Endodermal cell (in vitro differentiated cells): ENCODE data around the gene ORAI3. TPM values are rescaled to one million over a fixed set of nuclear protein-coding genes. Genes with fewer than 3 reads are reported as not detected.

Experiments
- DNase-seq: peaks from one replicate; pipeline ENCODE4 v3.0.0-alpha.2; 2017
- H3K27ac ChIP-seq: 2 replicates; pipeline ENCODE4 v1.5.1; 2013; ENCODE audit warnings: mild to moderate bottlenecking, low read depth, low read length, moderate library complexity
- H3K27me3 ChIP-seq: 2 replicates; pipeline ENCODE4 v1.6.1; 2013; ENCODE audit warnings: mild to moderate bottlenecking, low read length, moderate library complexity; ENCODE audit not compliant: insufficient read depth, control insufficient read depth, poor library complexity, severe bottlenecking
- H3K36me3 ChIP-seq: 2 replicates; pipeline ENCODE4 v1.7.0; 2013; ENCODE audit warnings: mild to moderate bottlenecking, low read length, moderate library complexity; ENCODE audit not compliant: control insufficient read depth, insufficient read depth
- H3K4me1 ChIP-seq: one replicate; pipeline ENCODE4 v1.7.0; 2013; ENCODE audit warnings: low read length; ENCODE audit not compliant: control insufficient read depth, insufficient read depth
- H3K4me3 ChIP-seq: 2 replicates; pipeline ENCODE4 v1.5.1; 2013; ENCODE audit warnings: mild to moderate bottlenecking, low read length, moderate library complexity
- H3K9ac ChIP-seq: 2 replicates; pipeline ENCODE4 v1.6.1; 2013; ENCODE audit warnings: mild to moderate bottlenecking, low read length, moderate library complexity; ENCODE audit not compliant: poor library complexity, severe bottlenecking; ENCODE audit errors: extremely low read depth
- H3K9me3 ChIP-seq: 2 replicates; pipeline ENCODE4 v1.6.1; 2013; ENCODE audit warnings: mild to moderate bottlenecking, low read length, moderate library complexity; ENCODE audit not compliant: control insufficient read depth
- H3K27ac Mint-ChIP-seq: 2 replicates; pipeline ENCODE4 v1.8.0; 2020; ENCODE audit warnings: mixed read lengths
- H3K27me3 Mint-ChIP-seq: 2 replicates; pipeline ENCODE4 v1.8.0; 2021; ENCODE audit warnings: mild to moderate bottlenecking, mixed read lengths; ENCODE audit not compliant: insufficient read depth
- H3K36me3 Mint-ChIP-seq: 2 replicates; pipeline ENCODE4 v1.8.0; 2020; ENCODE audit warnings: low read depth, mixed read lengths
- H3K4me1 Mint-ChIP-seq: 2 replicates; pipeline ENCODE4 v1.8.0; 2020; ENCODE audit warnings: mixed read lengths
- H3K4me3 Mint-ChIP-seq: 2 replicates; pipeline ENCODE4 v1.8.0; 2020; ENCODE audit warnings: mild to moderate bottlenecking, moderate library complexity, mixed read lengths
- H3K9me3 Mint-ChIP-seq: 2 replicates; pipeline ENCODE4 v1.8.0; 2020; ENCODE audit warnings: mild to moderate bottlenecking, mixed read lengths
- WGBS, 2 experiments: methylation state at CpG; one replicate each; pipeline versions ENCODE4 v1.1.5 to v1.1.7; 2013; ENCODE audit warnings: missing lambda C conversion rate in 2 of 2, mixed read lengths in 1 of 2; ENCODE audit not compliant: insufficient coverage in 1 of 2, insufficient read length in 1 of 2; 5-methylcytosine and 5-hydroxymethylcytosine counted together
- total RNA-seq, 2 donors: library from RNA; stranded (reverse); fragmentation: NEBNext Ultra II Directional in 1 of 2; extraction: Animal tissue kit (Norgen Biotek cat#: 25700) in 1 of 2; gene quantifications; 2 replicates in 1 of 2; 3 replicates in 1 of 2; pipeline ENCODE4 v1.2.1, GENCODE V29; 2021
- TF ChIP-seq, protein P1 (sequence below): fragments of 200-600 bp; sonication (generic); conservative IDR thresholded peaks from 2 replicates; pipeline ENCODE4 v1.5.0; 2021; ENCODE audit warnings: antibody characterized with exemption, mild to moderate bottlenecking

The ORAI3 gene
- total RNA-seq, 2 donors from 2014 or later: 16.9 to 17.7 TPM

DNA sequence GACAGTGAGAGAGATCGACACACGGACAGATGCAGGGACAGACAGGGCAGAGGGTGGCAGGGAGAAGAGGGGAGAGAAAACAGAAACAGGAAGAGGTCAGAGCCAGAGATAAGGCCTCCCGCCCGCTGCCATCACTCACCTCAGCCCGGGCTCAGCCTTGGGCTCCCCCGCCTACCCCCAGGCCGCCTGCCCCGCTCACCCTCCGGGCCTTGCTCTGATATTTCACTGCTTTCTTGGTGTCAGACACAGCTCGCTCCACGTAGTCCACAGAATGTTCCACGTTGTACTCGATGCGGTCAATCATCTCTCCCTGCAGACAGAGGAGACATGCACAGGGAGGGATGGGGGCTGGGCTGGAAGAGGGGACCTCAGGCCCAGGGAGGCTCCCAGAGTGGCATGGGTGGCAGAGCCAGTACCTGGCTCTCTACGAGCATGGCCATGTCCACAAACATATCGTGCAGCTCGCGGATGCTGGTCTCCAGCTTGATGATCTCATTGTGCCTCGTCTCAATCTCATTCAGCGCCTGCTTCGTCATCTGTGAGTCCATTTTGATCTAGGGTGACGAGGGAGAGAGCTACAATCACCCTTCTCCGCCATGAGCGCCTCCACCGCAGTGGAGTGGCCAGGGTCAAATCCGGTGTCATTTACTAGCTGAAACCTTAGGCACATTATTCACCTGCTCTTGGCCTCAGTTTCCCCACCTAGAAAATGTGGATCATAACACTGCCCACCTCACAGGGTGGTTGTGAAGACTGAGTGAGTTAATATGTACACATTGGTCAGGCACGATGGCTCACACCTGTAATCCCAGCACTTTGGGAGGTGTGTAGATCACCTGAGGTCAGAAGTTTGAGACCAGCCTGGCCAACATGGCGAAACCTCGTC lies 44.3 kb downstream of the ORAI3 start:
- no peak for DNase-seq
- Histone ChIP-seq H3K9me3 (no peaks in the 10 kb centered on the region), H3K27ac (no peak overlapping the region), H3K4me3 (no peak overlapping the region), H3K27me3 (peaks cover 23% of the 10 kb centered on the region), H3K9ac (no peak overlapping the region), H3K36me3 (no peaks in the 10 kb centered on the region), H3K4me1 (no peaks in the 10 kb centered on the region)
- Mint-ChIP-seq H3K27me3 (peaks cover 22% of the 10 kb centered on the region), H3K9me3 (no peaks in the 10 kb centered on the region), H3K4me3 (no peak overlapping the region), H3K36me3 (no peaks in the 10 kb centered on the region), H3K27ac (no peak overlapping the region), H3K4me1 (no peaks in the 10 kb centered on the region)
- 90 to 93% methylated on average over 19 to 29 of the region's 29 CpGs for WGBS, 2 experiments
- TF ChIP-seq, protein P1, sequence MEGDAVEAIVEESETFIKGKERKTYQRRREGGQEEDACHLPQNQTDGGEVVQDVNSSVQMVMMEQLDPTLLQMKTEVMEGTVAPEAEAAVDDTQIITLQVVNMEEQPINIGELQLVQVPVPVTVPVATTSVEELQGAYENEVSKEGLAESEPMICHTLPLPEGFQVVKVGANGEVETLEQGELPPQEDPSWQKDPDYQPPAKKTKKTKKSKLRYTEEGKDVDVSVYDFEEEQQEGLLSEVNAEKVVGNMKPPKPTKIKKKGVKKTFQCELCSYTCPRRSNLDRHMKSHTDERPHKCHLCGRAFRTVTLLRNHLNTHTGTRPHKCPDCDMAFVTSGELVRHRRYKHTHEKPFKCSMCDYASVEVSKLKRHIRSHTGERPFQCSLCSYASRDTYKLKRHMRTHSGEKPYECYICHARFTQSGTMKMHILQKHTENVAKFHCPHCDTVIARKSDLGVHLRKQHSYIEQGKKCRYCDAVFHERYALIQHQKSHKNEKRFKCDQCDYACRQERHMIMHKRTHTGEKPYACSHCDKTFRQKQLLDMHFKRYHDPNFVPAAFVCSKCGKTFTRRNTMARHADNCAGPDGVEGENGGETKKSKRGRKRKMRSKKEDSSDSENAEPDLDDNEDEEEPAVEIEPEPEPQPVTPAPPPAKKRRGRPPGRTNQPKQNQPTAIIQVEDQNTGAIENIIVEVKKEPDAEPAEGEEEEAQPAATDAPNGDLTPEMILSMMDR: no peak

DNA sequence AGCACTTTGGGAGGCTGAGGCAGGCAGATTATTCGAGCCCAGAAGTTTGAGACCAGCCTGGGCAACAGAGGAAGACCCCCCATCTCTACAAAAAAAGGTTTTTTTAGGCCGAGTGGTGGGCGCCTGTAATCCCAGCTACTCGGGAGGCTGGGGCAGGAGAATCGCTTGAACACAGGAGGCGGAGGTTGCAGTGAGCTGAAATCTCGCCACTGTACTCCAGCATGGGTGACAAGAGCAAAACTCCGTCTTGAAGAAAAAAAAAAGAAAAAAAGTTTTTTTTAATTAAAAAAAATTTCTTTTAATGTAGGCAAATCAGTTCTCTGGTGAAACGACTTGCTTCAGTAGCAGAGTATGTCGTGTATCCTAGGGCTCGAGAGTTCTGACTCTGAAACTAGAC lies 47.1 kb downstream of the ORAI3 start:
- no peak overlapping the region for H3K27ac Mint-ChIP-seq

DNA sequence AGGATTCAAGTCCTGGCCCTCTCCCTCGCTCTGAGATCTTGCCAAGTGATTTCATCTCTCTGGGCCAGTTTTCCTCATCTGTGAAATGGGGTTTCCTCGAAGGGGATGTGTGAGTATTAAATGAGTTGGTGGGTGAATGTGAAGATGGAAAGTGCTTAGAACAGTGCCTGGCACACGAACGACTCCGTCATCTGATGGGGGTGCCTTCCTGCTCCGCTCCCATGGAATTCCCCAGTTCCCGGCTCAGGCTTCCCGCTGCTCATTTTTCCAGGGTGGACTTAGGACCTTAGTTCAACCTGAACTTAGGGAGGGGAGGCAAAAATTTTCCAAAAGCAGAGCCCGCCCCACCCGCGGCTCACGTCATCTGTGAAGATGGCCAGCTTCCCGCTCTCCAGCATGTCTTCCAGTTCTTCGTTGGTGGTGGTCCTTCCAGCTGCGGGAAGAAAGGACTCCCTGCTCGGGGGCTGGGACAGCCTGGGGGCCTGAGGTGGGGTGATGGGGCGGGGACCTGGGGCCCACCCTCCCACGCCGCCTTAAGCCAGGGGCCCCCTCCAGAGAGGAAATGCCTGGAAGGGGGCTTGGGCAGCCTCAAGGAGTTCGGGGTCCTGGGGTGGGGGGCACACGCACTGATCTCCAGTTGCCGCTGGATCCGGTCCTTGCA lies 47.6 kb downstream of the ORAI3 start:
- no peaks in the 10 kb centered on the region for H3K36me3 ChIP-seq
- Mint-ChIP-seq H3K27me3 (peaks cover 35% of the 10 kb centered on the region), H3K36me3 (no peaks in the 10 kb centered on the region), H3K9me3 (no peaks in the 10 kb centered on the region), H3K4me3 (peak overlapping the region; percentile 59), H3K27ac (no peak overlapping the region), H3K4me1 (no peaks in the 10 kb centered on the region)
- peak overlapping the region; percentile 77 for H3K4me3 ChIP-seq
- DNase-seq: no peak
- no peak overlapping the region for H3K27ac ChIP-seq
- no peak overlapping the region for H3K9ac ChIP-seq
- 37 to 58% methylated on average over 6 to 23 of the region's 23 CpGs for WGBS, 2 experiments
- no peaks in the 10 kb centered on the region for H3K4me1 ChIP-seq
- TF ChIP-seq, protein P1: no peak
- no peaks in the 10 kb centered on the region for H3K9me3 ChIP-seq
- peaks cover 40% of the 10 kb centered on the region for H3K27me3 ChIP-seq

More for the DNA sequence above, 47.1 kb downstream of the ORAI3 start:
- TF ChIP-seq, protein P1: no peak
- no peak overlapping the region for H3K4me3 ChIP-seq
- Mint-ChIP-seq H3K4me1 (no peaks in the 10 kb centered on the region), H3K9me3 (no peaks in the 10 kb centered on the region), H3K4me3 (peak overlapping the region; percentile 59), H3K36me3 (no peaks in the 10 kb centered on the region), H3K27me3 (peaks cover 35% of the 10 kb centered on the region)
- no peaks in the 10 kb centered on the region for H3K9me3 ChIP-seq
- no peak overlapping the region for H3K9ac ChIP-seq
- DNase-seq: no peak
- no peak overlapping the region for H3K27ac ChIP-seq
- H3K36me3 ChIP-seq: no peaks in the 10 kb centered on the region
- H3K4me1 ChIP-seq: no peaks in the 10 kb centered on the region
- WGBS, 2 experiments: 86 to 87% methylated on average over 10 to 11 of the region's 11 CpGs
- H3K27me3 ChIP-seq: peaks cover 40% of the 10 kb centered on the region
